NCI-H1105 treated with DMSO at 0.1 percent for 48 hours (cell line): ENCODE results near the gene OR56A4.
"Not testable (repeated sequence)": the region's sequence is repeated elsewhere in the genome, so short reads cannot be mapped to it uniquely, and the experiment has no call there.

Source experiments
- DNase-seq: peaks from one replicate; lab custom pipeline; 2025; lab: John Stamatoyannopoulos, UW

The OR56A4 gene

GRCh38 chr11:5960704-5961320 is 45.9 kb downstream of the OR56A4 start:
- DNase-seq: not testable (repeated sequence)

- no peak for DNase-seq
Observed at GRCh38 chr11:5955586-5955985, 51.2 kb downstream of the OR56A4 start.
